OCI-LY1 (cell line): ENCODE measurements around the gene CHMP4B.

Source experiments
- H2AFZ ChIP-seq: fragments of 200-600 bp; sonication (generic), shearing (Covaris generic); 2 replicates; pipeline ENCODE4 v1.6.0; 2014; ENCODE audit warnings: antibody characterized with exemption, mild to moderate bottlenecking, low read length
- H3F3A ChIP-seq: fragments of 200-600 bp; sonication (generic), shearing (Covaris generic); 2 replicates; pipeline ENCODE4 v1.6.0; 2014; ENCODE audit warnings: mild to moderate bottlenecking, antibody characterized with exemption, low read length, moderate library complexity; ENCODE audit not compliant: insufficient read depth
- H3K27ac ChIP-seq: fragments of 200-600 bp; sonication (generic); 2 replicates; pipeline ENCODE4 v1.5.1; 2014; ENCODE audit warnings: low read length, mixed run types, mild to moderate bottlenecking, low read depth; ENCODE audit not compliant: poor library complexity, severe bottlenecking
- H3K27me3 ChIP-seq: fragments of 200-600 bp; sonication (generic); 2 replicates; pipeline ENCODE4 v1.6.0; 2014; ENCODE audit warnings: antibody characterized with exemption, mild to moderate bottlenecking, low read length, moderate library complexity; ENCODE audit not compliant: insufficient read depth
- H3K36me3 ChIP-seq: fragments of 200-600 bp; sonication (generic); 2 replicates; pipeline ENCODE4 v1.6.1; 2014; ENCODE audit warnings: mild to moderate bottlenecking, antibody characterized with exemption, low read length, moderate library complexity, mixed read lengths; ENCODE audit not compliant: insufficient read depth
- H3K4me1 ChIP-seq: fragments of 200-600 bp; sonication (generic); 2 replicates; pipeline ENCODE4 v1.5.1; 2014; ENCODE audit warnings: mild to moderate bottlenecking, low read length, moderate library complexity; ENCODE audit not compliant: insufficient read depth, severe bottlenecking
- H3K4me2 ChIP-seq: fragments of 200-600 bp; sonication (generic), shearing (Covaris generic); 2 replicates; pipeline ENCODE4 v1.6.1; 2014; ENCODE audit warnings: low read length
- H3K4me3 ChIP-seq: fragments of 200-600 bp; sonication (generic); 2 replicates; pipeline ENCODE4 v1.5.1; 2014; ENCODE audit warnings: low read length, low read depth, mild to moderate bottlenecking, mixed read lengths; ENCODE audit not compliant: poor library complexity, severe bottlenecking
- H3K79me2 ChIP-seq: fragments of 200-600 bp; shearing (Covaris generic); 2 replicates; pipeline ENCODE4 v1.6.1; 2016; ENCODE audit warnings: mixed run types, low read length, mixed read lengths; ENCODE audit not compliant: insufficient read depth
- H3K9ac ChIP-seq: fragments of 200-600 bp; sonication (generic), shearing (Covaris generic); 2 replicates; pipeline ENCODE4 v1.6.1; 2014; ENCODE audit warnings: mild to moderate bottlenecking, low read length, mixed read lengths
- H3K9me2 ChIP-seq: fragments of 200-600 bp; sonication (generic), shearing (Covaris generic); 2 replicates; pipeline ENCODE4 v1.6.1; 2014; ENCODE audit warnings: low read depth, mild to moderate bottlenecking, low read length, mixed read lengths
- H3K9me3 ChIP-seq: fragments of 200-600 bp; shearing (Covaris generic); 2 replicates; pipeline ENCODE4 v1.6.1; 2014; ENCODE audit warnings: low read length, mixed read lengths
- H4K20me1 ChIP-seq: fragments of 200-600 bp; sonication (generic), shearing (Covaris generic); 2 replicates; pipeline ENCODE4 v1.6.0; 2016; ENCODE audit warnings: mild to moderate bottlenecking, low read length; ENCODE audit not compliant: insufficient read depth
- CTCF ChIP-seq: fragments of 200-600 bp; sonication (generic), shearing (Covaris generic); IDR thresholded peaks from 2 replicates; pipeline ENCODE4 v1.5.1; 2017; ENCODE audit warnings: mild to moderate bottlenecking, antibody characterized with exemption, low read length, moderate library complexity, mixed read lengths
- EZH2 ChIP-seq: fragments of 200-600 bp; sonication (generic), shearing (Covaris generic); IDR thresholded peaks from 2 replicates; pipeline ENCODE4 v1.8.0; 2017; ENCODE audit warnings: borderline replicate concordance, mixed run types, mild to moderate bottlenecking, antibody characterized with exemption, low read length, moderate library complexity, mixed read lengths

Gene CHMP4B

DNA sequence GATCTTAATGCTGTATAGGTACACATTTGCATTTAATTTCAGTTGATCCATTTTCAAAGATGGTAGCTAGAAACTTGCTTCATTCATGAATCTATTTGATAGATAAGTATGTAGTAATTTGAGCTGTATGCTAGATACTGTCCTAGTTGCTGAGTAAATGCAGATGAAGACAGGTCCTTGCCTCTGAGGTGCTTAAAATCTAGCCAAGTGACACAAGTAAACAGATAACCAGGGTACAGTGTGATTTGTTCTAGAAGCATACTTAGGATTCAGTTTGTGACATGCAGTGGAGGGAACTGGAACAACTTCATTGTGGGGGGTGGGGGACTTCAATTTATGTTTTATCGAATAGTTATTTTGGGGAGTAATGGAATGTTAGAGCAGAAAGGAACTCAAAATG is 9.2 kb downstream of the CHMP4B start:
- Histone ChIP-seq H2AFZ (no peak overlapping the region), H3K4me2 (peak overlapping the region; percentile 24; the same call in 1 of the 2 replicates), H3F3A (no peaks in the 10 kb centered on the region), H3K4me1 (peaks cover 44% of the 10 kb centered on the region), H3K9me3 (no peaks in the 10 kb centered on the region), H3K36me3 (peaks cover 29% of the 10 kb centered on the region), H3K27ac (peak overlapping the region; percentile 65), H4K20me1 (no peaks in the 10 kb centered on the region), H3K9me2 (no peaks in the 10 kb centered on the region), H3K4me3 (no peak overlapping the region), H3K27me3 (no peaks in the 10 kb centered on the region), H3K9ac (no peak overlapping the region), H3K79me2 (peaks cover 75% of the 10 kb centered on the region)
- TF ChIP-seq EZH2 (no peak), CTCF (no peak)

GRCh38 chr20:33821270-33821836 is 10.2 kb downstream of the CHMP4B start:
- no peak overlapping the region for H2AFZ ChIP-seq
- no peaks in the 10 kb centered on the region for H4K20me1 ChIP-seq
- no peak overlapping the region for H3K27ac ChIP-seq
- H3K4me1 ChIP-seq: peaks cover 42% of the 10 kb centered on the region
- no peaks in the 10 kb centered on the region for H3F3A ChIP-seq
- no peaks in the 10 kb centered on the region for H3K9me2 ChIP-seq
- no peaks in the 10 kb centered on the region for H3K27me3 ChIP-seq
- H3K79me2 ChIP-seq: peaks cover 74% of the 10 kb centered on the region
- peaks cover 19% of the 10 kb centered on the region; the same call in 1 of the 2 replicates for H3K36me3 ChIP-seq
- no peak overlapping the region for H3K4me2 ChIP-seq
- no peak overlapping the region for H3K9ac ChIP-seq
- no peak for TF ChIP-seq CTCF
- no peak for TF ChIP-seq EZH2
- no peak overlapping the region for H3K4me3 ChIP-seq
- no peaks in the 10 kb centered on the region for H3K9me3 ChIP-seq

- Histone ChIP-seq H3K9ac (no peak overlapping the region), H3K27me3 (no peaks in the 10 kb centered on the region), H3K4me3 (no peak overlapping the region), H4K20me1 (no peaks in the 10 kb centered on the region), H3K4me2 (no peak overlapping the region), H2AFZ (no peak overlapping the region), H3K4me1 (peaks cover 39% of the 10 kb centered on the region), H3K9me3 (no peaks in the 10 kb centered on the region), H3K79me2 (peaks cover 63% of the 10 kb centered on the region), H3F3A (no peaks in the 10 kb centered on the region), H3K36me3 (peaks cover 14% of the 10 kb centered on the region; the same call in 1 of the 2 replicates), H3K9me2 (no peaks in the 10 kb centered on the region), H3K27ac (no peak overlapping the region)
- TF ChIP-seq EZH2 (no peak), CTCF (no peak)
These were observed 11.3 kb downstream of the CHMP4B start for GRCh38 chr20:33822423-33822822.
